OCI-LY3 (cell line): ENCODE measurements around the gene LOXL3.

Experiments used
- H2AFZ ChIP-seq: fragments of 200-600, 300-600 bp; shearing (Covaris generic); 2 replicates; pipeline ENCODE4 v1.6.0; 2014; ENCODE audit warnings: antibody characterized with exemption, low read depth, low read length
- H3K27ac ChIP-seq: fragments of 200-600, 300-600 bp; sonication (generic); 2 replicates; pipeline ENCODE4 v1.5.1; 2014; ENCODE audit warnings: mild to moderate bottlenecking, low read length, moderate library complexity, mixed read lengths
- H3K27me3 ChIP-seq: fragments of 200-600, 300-600 bp; sonication (generic); 2 replicates; pipeline ENCODE4 v1.6.1; 2014; ENCODE audit warnings: low read depth, low read length, mixed read lengths
- H3K36me3 ChIP-seq: fragments of 200-600, 300-600 bp; sonication (generic); replicated peaks from 2 replicates; pipeline ENCODE3; 2014; ENCODE audit warnings: low read depth, low read length, mixed read lengths
- H3K4me1 ChIP-seq: fragments of 300-600, 200-600 bp; sonication (generic); 2 replicates; pipeline ENCODE4 v1.6.1; 2014; ENCODE audit warnings: low read length, mixed read lengths
- H3K4me2 ChIP-seq: fragments of 200-600, 300-600 bp; sonication (generic); 2 replicates; pipeline ENCODE4 v1.6.1; 2014; ENCODE audit warnings: low read length, mixed read lengths
- H3K4me3 ChIP-seq: fragments of 300-600, 200-600 bp; sonication (generic); 2 replicates; pipeline ENCODE4 v1.5.1; 2014; ENCODE audit warnings: antibody characterized with exemption, mild to moderate bottlenecking, low read length, moderate library complexity
- H3K79me2 ChIP-seq: fragments of 300-600, 200-600 bp; shearing (Covaris generic); 2 replicates; pipeline ENCODE4 v1.6.1; 2014; ENCODE audit warnings: mild to moderate bottlenecking, low read length, mixed read lengths
- H3K9ac ChIP-seq: fragments of 300-600, 200-600 bp; shearing (Covaris generic); 2 replicates; pipeline ENCODE4 v1.6.0; 2014; ENCODE audit warnings: mild to moderate bottlenecking, low read length, moderate library complexity
- H3K9me3 ChIP-seq: fragments of 200-600, 300-600 bp; shearing (Covaris generic); 2 replicates; pipeline ENCODE4 v1.6.1; 2014; ENCODE audit warnings: low read length, mixed read lengths; ENCODE audit not compliant: insufficient read depth
- H4K20me1 ChIP-seq: fragments of 200-600, 300-600 bp; sonication (generic); 2 replicates; pipeline ENCODE4 v1.6.1; 2016; ENCODE audit warnings: low read length, mixed read lengths; ENCODE audit not compliant: insufficient read depth
- EZH2phosphoT487 ChIP-seq: fragments of 200-600 bp; shearing (Covaris generic); IDR thresholded peaks from 2 replicates; pipeline ENCODE4 v1.6.1; 2018; ENCODE audit warnings: antibody characterized with exemption, mixed run types, low read depth
- TF ChIP-seq, protein P1 (sequence below): fragments of 200-600, 300-600 bp; sonication (generic); IDR thresholded peaks from 2 replicates; pipeline ENCODE4 v1.5.1; 2014; ENCODE audit warnings: antibody characterized with exemption, low read length, low read depth

The LOXL3 gene

DNA sequence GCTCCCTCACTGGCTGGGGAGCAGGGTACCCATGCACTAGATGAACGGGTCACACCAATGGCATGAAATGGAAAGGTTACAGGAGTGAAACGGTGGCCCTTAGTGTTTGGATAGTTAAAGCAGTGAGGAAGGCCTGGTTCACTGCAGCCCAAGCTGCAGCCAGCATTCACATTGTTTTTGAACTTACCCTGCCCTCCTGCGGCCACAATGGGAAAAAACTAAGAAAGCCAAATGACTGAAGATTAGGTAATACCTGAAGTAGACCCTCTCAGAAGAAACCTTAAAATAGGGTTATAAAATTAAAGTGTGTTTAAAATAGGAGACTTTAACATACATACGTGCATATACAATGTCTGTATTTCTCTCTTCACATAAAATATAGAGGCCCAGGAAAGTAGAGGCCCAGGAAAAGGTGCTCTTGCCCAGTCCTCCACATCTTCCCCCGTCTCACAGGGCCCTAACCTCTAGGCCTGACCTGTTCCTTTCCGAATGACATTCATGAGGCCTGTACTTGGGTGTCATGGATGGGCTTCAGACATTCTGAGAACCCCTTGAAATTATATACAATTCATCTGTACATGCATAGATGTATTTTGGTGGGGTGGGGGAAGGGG lies 34.0 kb upstream of the LOXL3 start:
- H3K4me2 ChIP-seq = no peak overlapping the region

DNA sequence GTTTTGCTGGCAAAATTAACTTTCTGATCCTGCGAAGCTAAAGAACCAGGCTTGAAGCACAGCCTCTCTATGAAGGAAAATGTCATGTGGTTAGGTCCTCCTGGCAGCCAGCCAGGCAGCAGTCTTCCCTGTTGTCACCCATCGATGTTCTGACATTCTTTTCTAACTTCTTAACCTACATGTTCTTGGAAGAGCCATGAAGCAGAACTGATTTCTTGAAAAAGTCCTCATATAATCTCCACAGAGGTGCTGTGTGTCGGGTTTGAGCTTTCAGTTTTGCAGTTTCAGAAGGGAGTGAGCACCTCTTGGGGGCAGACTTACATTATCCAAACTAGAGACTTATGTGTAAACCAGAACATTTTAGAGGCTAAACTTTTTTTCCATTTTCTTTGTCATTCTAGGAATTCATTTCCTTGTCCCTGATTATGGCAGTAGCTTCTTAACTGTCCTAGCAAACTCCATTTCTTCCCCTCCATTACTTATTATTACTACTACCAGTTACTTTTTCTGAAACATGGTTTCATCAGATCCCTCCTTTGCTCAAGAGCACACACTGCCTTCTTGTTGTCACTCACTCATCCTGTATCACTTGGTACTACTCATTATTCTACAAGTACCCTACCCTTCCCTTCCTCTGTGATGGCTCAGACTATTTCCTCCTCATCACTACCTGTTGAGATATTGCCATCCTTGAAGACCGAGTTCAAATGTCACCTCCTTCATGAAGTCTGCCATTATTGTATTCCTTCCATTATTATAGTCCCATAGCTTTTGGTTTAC lies 31.9 kb upstream of the LOXL3 start:
- H2AFZ ChIP-seq = peak overlapping the region; percentile 53
- H3K4me3 ChIP-seq = peak overlapping the region; percentile 55
- peak overlapping the region; percentile 27; the same call in 1 of the 2 replicates for H3K9ac ChIP-seq

More for the DNA sequence above, 34.0 kb upstream of the LOXL3 start:
- Histone ChIP-seq H3K4me1 (peaks cover 42% of the 10 kb centered on the region), H3K27me3 (0 out of 2 replicates have a peak, but pooled peaks cover 8% of the 10 kb centered on the region), H3K9ac (no peak overlapping the region), H4K20me1 (no peaks in the 10 kb centered on the region), H2AFZ (peak overlapping the region; percentile 68), H3K4me3 (no peak overlapping the region), H3K79me2 (no peaks in the 10 kb centered on the region), H3K9me3 (no peaks in the 10 kb centered on the region), H3K36me3 (no peaks in the 10 kb centered on the region), H3K27ac (no peak overlapping the region)
- TF ChIP-seq, protein P1, sequence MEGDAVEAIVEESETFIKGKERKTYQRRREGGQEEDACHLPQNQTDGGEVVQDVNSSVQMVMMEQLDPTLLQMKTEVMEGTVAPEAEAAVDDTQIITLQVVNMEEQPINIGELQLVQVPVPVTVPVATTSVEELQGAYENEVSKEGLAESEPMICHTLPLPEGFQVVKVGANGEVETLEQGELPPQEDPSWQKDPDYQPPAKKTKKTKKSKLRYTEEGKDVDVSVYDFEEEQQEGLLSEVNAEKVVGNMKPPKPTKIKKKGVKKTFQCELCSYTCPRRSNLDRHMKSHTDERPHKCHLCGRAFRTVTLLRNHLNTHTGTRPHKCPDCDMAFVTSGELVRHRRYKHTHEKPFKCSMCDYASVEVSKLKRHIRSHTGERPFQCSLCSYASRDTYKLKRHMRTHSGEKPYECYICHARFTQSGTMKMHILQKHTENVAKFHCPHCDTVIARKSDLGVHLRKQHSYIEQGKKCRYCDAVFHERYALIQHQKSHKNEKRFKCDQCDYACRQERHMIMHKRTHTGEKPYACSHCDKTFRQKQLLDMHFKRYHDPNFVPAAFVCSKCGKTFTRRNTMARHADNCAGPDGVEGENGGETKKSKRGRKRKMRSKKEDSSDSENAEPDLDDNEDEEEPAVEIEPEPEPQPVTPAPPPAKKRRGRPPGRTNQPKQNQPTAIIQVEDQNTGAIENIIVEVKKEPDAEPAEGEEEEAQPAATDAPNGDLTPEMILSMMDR = peak; percentile 89
- no peak for TF ChIP-seq EZH2phosphoT487

DNA sequence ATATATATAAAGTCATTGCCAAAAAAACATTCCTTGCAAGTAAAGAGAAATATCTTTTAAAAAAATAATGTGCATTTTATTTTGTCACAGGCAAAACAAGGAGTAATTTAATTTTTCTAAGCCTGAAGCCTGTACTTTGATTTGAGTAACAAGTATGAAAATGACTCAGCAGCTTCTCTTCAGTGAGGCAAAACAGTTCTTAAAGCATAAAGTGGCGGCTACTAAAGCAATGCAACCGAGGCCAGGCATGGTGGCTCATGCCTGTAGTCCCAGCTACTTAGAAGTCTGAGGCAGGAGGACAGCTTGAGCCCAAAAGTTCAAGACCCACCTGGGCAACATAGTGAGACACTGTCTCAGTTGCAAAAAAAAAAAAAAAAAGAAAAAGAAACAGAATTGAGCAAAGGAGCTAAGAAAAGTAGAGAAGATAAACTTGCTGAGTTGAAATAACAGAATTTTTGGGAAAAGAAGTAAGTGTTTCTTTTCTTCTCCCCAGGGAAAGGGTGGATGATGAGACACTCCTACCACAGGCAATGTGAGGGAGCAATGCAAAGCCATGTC lies 30.4 kb upstream of the LOXL3 start:
- Histone ChIP-seq H2AFZ (0 out of 2 replicates have a peak overlapping the region, but pooled peaks have one; percentile 14), H3K27me3 (no peaks in the 10 kb centered on the region), H3K4me1 (peaks cover 39% of the 10 kb centered on the region), H3K4me2 (peak overlapping the region; percentile 60), H3K4me3 (peak overlapping the region; percentile 17; the same call in 1 of the 2 replicates), H3K9me3 (no peaks in the 10 kb centered on the region), H3K27ac (peak overlapping the region; percentile 47), H4K20me1 (no peaks in the 10 kb centered on the region), H3K9ac (peak overlapping the region; percentile 40; the same call in 1 of the 2 replicates), H3K36me3 (no peaks in the 10 kb centered on the region), H3K79me2 (no peaks in the 10 kb centered on the region)
- TF ChIP-seq, protein P1 = no peak
- TF ChIP-seq EZH2phosphoT487 = no peak

More for the DNA sequence above, 31.9 kb upstream of the LOXL3 start:
- Histone ChIP-seq H3K36me3 (no peaks in the 10 kb centered on the region), H3K4me1 (peaks cover 37% of the 10 kb centered on the region), H4K20me1 (no peaks in the 10 kb centered on the region), H3K4me2 (peak overlapping the region; percentile 70), H3K79me2 (no peaks in the 10 kb centered on the region), H3K9me3 (no peaks in the 10 kb centered on the region), H3K27ac (0 out of 2 replicates have a peak overlapping the region, but pooled peaks have one; percentile 18), H3K27me3 (0 out of 2 replicates have a peak, but pooled peaks cover 2% of the 10 kb centered on the region)
- no peak for TF ChIP-seq EZH2phosphoT487
- TF ChIP-seq, protein P1 = peak; percentile 51

DNA sequence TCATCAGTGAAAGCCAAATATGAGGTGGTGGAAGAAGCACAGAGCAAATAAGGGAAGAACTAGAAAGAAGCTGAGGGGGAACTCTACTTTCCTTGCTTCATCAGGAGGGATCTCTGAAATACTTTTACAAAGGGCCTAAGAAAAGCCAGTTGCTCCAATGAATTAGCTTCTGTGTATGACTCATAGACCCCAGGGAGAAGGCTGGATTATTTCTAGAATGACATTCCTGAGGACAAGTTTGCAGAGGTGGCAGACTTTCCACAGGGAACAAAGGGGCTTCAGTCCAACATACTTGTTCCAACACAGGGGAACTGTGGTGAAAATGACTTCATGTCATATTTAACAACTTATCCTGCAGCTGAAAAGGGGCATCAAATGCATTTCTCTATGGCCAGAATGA lies 29.8 kb upstream of the LOXL3 start:
- Histone ChIP-seq H3K4me1 (peaks cover 44% of the 10 kb centered on the region), H3K79me2 (no peaks in the 10 kb centered on the region), H3K27ac (peak overlapping the region; percentile 47), H3K36me3 (no peaks in the 10 kb centered on the region), H3K9ac (no peak overlapping the region), H2AFZ (no peak overlapping the region), H4K20me1 (no peaks in the 10 kb centered on the region), H3K4me2 (peak overlapping the region; percentile 60), H3K4me3 (no peak overlapping the region), H3K9me3 (no peaks in the 10 kb centered on the region), H3K27me3 (no peaks in the 10 kb centered on the region)
- TF ChIP-seq, protein P1 = no peak
- no peak for TF ChIP-seq EZH2phosphoT487
